B cell (primary cell): ENCODE measurements around the gene HHLA2. TPM values are rescaled to one million over a fixed set of nuclear protein-coding genes. Genes with fewer than 3 reads are reported as not detected.

Experiments used
- ATAC-seq: fragments of 200-7000 bp; cut with Tn5 transposase; one replicate; pipeline ENCODE4 v1.10.0; 2021; ENCODE audit warnings: low read depth, mild to moderate bottlenecking, moderate number of reproducible peaks, moderate library complexity
- CTCF ChIA-PET: fragments of 350-600 bp; sonication (Branson Sonifier 250); formaldehyde crosslinking; loops from one replicate; lab custom pipeline; 2021; ENCODE audit warnings: antibody characterized with exemption, inconsistent platforms; lab: Charles Lee
- POLR2A ChIA-PET: fragments of 350-600 bp; sonication (Branson Sonifier 250); formaldehyde crosslinking; loops from one replicate; lab custom pipeline; 2021; ENCODE audit warnings: antibody characterized with exemption; lab: Charles Lee
- DNase-seq: peaks from one replicate; pipeline ENCODE4 v3.0.0; 2013
- H2AFZ ChIP-seq: 2 replicates; pipeline ENCODE4 v1.6.1; 2012; ENCODE audit warnings: mild to moderate bottlenecking, low read depth, low read length; ENCODE audit not compliant: insufficient read depth, poor library complexity, severe bottlenecking
- H3K27ac ChIP-seq, 2 donors: 1 replicate in 1 of 2; 2 replicates in 1 of 2; pipeline ENCODE4 v1.5.1; 2012 to 2013; ENCODE audit warnings: low read length in 2 of 2, mild to moderate bottlenecking in 2 of 2, moderate library complexity in 1 of 2
- H3K27me3 ChIP-seq, 4 experiments: fragments of 200-600 bp in 1 of 4; sonication (generic) in 1 of 4; replicated peaks in 1 of 4; 1 replicate in 2 of 4; 2 replicates in 2 of 4; pipeline versions ENCODE4 v1.6.1 to v1.7.0; 2013 to 2016; ENCODE audit warnings: low read length in 3 of 4, mild to moderate bottlenecking in 2 of 4, mixed read lengths in 1 of 4, moderate library complexity in 1 of 4; ENCODE audit not compliant: insufficient read depth in 4 of 4, control insufficient read depth in 3 of 4; ENCODE audit errors: control extremely low read depth in 1 of 4
- H3K36me3 ChIP-seq, 2 experiments: replicated peaks in 1 of 2; 1 replicate in 1 of 2; 2 replicates in 1 of 2; pipeline versions ENCODE4 v1.6.1 to v1.7.1; 2013; ENCODE audit warnings: low read length in 1 of 2; ENCODE audit not compliant: insufficient read depth in 2 of 2, control insufficient read depth in 1 of 2; ENCODE audit errors: control extremely low read depth in 1 of 2, extremely low read depth in 1 of 2
- H3K4me1 ChIP-seq, 2 donors: fragments of 200-600 bp in 1 of 2; sonication (generic) in 1 of 2; 1 replicate in 1 of 2; 2 replicates in 1 of 2; pipeline versions ENCODE4 v1.5.1 to v1.6.1; 2013 to 2017; ENCODE audit warnings: low read length in 2 of 2; ENCODE audit not compliant: control insufficient read depth in 2 of 2, insufficient read depth in 2 of 2
- H3K4me2 ChIP-seq: replicated peaks from 2 replicates; pipeline ENCODE3; 2012; ENCODE audit warnings: mild to moderate bottlenecking, low read depth, low read length; ENCODE audit not compliant: poor library complexity, severe bottlenecking
- H3K4me3 ChIP-seq, 5 experiments: fragments of 200-600 bp in 1 of 5; sonication (generic) in 1 of 5; 1 replicate in 3 of 5; 2 replicates in 2 of 5; pipeline versions ENCODE4 v1.5.1 to v1.7.0; 2011 to 2016; ENCODE audit warnings: low read length in 4 of 5, mild to moderate bottlenecking in 4 of 5, low read depth in 2 of 5, control low read depth in 1 of 5, moderate library complexity in 1 of 5; ENCODE audit not compliant: insufficient read depth in 1 of 5; ENCODE audit errors: control extremely low read depth in 1 of 5, extremely low read depth in 1 of 5
- H3K79me2 ChIP-seq: fragments of 200-600 bp; sonication (generic); one replicate; pipeline ENCODE4 v1.6.0; 2016; ENCODE audit warnings: low read length; ENCODE audit not compliant: control insufficient read depth, insufficient read depth
- H3K9ac ChIP-seq: fragments of 200-600 bp; sonication (generic); 2 replicates; pipeline ENCODE4 v1.6.1; 2017; ENCODE audit warnings: mild to moderate bottlenecking, low read length, moderate library complexity
- H3K9me3 ChIP-seq, 3 donors: one replicate each; pipeline versions ENCODE4 v1.6.1 to v1.7.1; 2013; ENCODE audit warnings: low read length in 2 of 3; ENCODE audit not compliant: control insufficient read depth in 2 of 3, insufficient read depth in 1 of 3; ENCODE audit errors: control extremely low read depth in 1 of 3
- H4K20me1 ChIP-seq: 2 replicates; pipeline ENCODE4 v1.6.0; 2012; ENCODE audit warnings: mild to moderate bottlenecking, low read length; ENCODE audit not compliant: insufficient read depth, control insufficient read depth, poor library complexity, severe bottlenecking
- H3K27ac Mint-ChIP-seq: one replicate; pipeline ENCODE4 v1.8.0; 2021; ENCODE audit warnings: mixed read lengths
- H3K27me3 Mint-ChIP-seq: one replicate; pipeline ENCODE4 v1.8.0; 2021; ENCODE audit warnings: mixed read lengths
- H3K4me1 Mint-ChIP-seq: one replicate; pipeline ENCODE4 v1.8.0; 2021; ENCODE audit warnings: mixed read lengths
- H3K4me3 Mint-ChIP-seq: one replicate; pipeline ENCODE4 v1.8.0; 2021; ENCODE audit warnings: mixed read lengths
- H3K9me3 Mint-ChIP-seq: one replicate; pipeline ENCODE4 v1.8.0; 2022; ENCODE audit warnings: mixed read lengths; ENCODE audit not compliant: insufficient read depth
- EZH2 ChIP-seq: IDR thresholded peaks from 2 replicates; pipeline ENCODE4 v1.6.1; 2012; ENCODE audit warnings: borderline replicate concordance, low read depth, mild to moderate bottlenecking, moderate library complexity, low read length; ENCODE audit not compliant: insufficient read depth, poor library complexity, severe bottlenecking
- WGBS: methylation state at CpG from one replicate; pipeline ENCODE4 v1.1.5; 2013; ENCODE audit warnings: missing lambda C conversion rate; ENCODE audit not compliant: insufficient coverage; 5-methylcytosine and 5-hydroxymethylcytosine counted together
- intact Hi-C: fragments of 100-400 bp; cut with micrococcal nuclease; formaldehyde crosslinking; loops from one replicate; pipeline ENCODE4 v1.10.0; 2022
- polyA plus RNA-seq: library from polyadenylated mRNA; depleted of rRNA; stranded (reverse); fragments of >200 nt; gene quantifications from 2 replicates; pipeline ENCODE4 v1.2.3, GENCODE V29; 2012
- total RNA-seq, 2 donors: library from RNA; stranded (reverse); fragments of 120-200 nt in 1 of 2; gene quantifications; 1 replicate in 1 of 2; 2 replicates in 1 of 2; pipeline versions ENCODE4 v1.2.3 to v1.2.4, GENCODE V29; 2013 to 2022
- TF ChIP-seq, protein P1 (sequence below): fragments of 200-600 bp; IDR thresholded peaks from one replicate; pipeline ENCODE4 v1.8.0; 2022; ENCODE audit warnings: antibody characterized with exemption, mild to moderate bottlenecking

Gene HHLA2
- total and polyA plus RNA-seq, 2 donors (not counting 1 experiment from before 2014, with no cell fraction given) = 0.84 TPM

DNA sequence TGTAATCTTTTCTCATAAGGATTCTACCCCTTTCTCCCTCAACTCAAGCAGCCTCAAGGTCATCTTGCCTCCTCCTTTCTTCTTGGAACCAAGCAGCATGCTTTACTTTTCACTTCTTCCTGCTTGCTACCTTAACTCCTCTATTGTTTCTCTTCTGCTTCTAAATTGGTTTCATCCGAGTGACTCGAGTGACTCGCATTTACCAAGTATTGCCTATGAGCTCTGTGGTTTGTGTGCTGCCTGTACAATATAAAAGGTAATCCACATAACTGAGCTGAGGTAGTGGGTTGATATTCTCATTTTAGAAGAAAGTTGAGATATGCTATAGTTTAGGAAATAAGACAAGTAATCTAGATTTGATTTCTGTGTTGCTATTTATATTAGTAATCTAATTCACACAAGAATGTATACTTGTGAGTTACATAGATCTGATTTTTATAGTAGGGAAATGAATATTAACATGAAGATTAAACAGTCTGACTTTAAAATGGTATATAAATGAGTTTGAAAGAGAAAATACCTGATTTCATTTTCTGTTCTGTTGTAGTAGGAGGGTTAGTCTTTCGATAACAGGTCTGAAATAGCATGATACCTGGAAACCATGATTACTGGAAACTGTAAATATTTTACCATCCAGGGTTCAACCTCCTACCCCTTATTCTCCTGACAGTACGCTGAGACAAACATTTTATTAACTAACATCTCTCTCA is 5.5 kb downstream of the HHLA2 start:
- H3K4me1 Mint-ChIP-seq = peaks cover 8% of the 10 kb centered on the region

DNA sequence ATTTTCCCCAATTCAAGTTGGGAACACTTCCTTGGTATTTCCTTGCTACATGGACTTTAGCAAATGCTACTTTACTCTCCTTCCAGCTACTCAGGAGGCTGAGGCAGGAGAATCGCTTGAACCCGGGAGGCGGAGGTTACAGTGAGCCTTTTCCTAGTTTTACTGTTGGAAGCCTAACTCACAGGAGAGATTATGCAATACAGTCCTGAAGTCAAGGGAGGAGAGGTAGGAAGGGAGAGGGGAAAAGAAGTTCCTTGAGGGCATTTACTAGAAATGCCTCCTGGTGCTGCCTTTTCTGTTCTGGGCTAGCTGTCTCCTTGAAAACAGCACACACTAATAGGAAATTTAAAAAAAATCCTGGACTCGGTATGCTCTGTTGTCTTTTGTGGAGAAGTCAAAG is 6.2 kb downstream of the HHLA2 start:
- no peaks in the 10 kb centered on the region for H3K9me3 ChIP-seq
- Mint-ChIP-seq H3K4me1 (peaks cover 8% of the 10 kb centered on the region), H3K27me3 (no peaks in the 10 kb centered on the region), H3K4me3 (no peak overlapping the region), H3K27ac (no peak overlapping the region), H3K9me3 (no peaks in the 10 kb centered on the region)
- TF ChIP-seq EZH2 = no peak
- TF ChIP-seq, protein P1, sequence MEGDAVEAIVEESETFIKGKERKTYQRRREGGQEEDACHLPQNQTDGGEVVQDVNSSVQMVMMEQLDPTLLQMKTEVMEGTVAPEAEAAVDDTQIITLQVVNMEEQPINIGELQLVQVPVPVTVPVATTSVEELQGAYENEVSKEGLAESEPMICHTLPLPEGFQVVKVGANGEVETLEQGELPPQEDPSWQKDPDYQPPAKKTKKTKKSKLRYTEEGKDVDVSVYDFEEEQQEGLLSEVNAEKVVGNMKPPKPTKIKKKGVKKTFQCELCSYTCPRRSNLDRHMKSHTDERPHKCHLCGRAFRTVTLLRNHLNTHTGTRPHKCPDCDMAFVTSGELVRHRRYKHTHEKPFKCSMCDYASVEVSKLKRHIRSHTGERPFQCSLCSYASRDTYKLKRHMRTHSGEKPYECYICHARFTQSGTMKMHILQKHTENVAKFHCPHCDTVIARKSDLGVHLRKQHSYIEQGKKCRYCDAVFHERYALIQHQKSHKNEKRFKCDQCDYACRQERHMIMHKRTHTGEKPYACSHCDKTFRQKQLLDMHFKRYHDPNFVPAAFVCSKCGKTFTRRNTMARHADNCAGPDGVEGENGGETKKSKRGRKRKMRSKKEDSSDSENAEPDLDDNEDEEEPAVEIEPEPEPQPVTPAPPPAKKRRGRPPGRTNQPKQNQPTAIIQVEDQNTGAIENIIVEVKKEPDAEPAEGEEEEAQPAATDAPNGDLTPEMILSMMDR = no peak
- H4K20me1 ChIP-seq = no peaks in the 10 kb centered on the region
- H3K4me1 ChIP-seq = peaks cover 0 to 5% of the 10 kb centered on the region in 2 donors
- H3K27me3 ChIP-seq = no peaks in the 10 kb centered on the region
- DNase-seq (no peak), ATAC-seq (no peak)
- intact Hi-C loops = no loop called here
- ChIA-PET CTCF (no interaction called here), POLR2A (no interaction called here)
- no peak overlapping the region for H3K4me2 ChIP-seq
- no peak overlapping the region for H3K9ac ChIP-seq
- H3K4me3 ChIP-seq = no peak overlapping the region
- H3K36me3 ChIP-seq = no peaks in the 10 kb centered on the region
- WGBS = no CpG with 5 or more reads among the region's 4 CpGs
- no peaks in the 10 kb centered on the region for H3K79me2 ChIP-seq
- no peak overlapping the region for H3K27ac ChIP-seq
- H2AFZ ChIP-seq = no peak overlapping the region

More for the DNA sequence above, 5.5 kb downstream of the HHLA2 start:
- Mint-ChIP-seq H3K9me3 (no peaks in the 10 kb centered on the region), H3K4me3 (no peak overlapping the region), H3K27me3 (no peaks in the 10 kb centered on the region), H3K27ac (no peak overlapping the region)
- Histone ChIP-seq H3K4me2 (no peak overlapping the region), H4K20me1 (no peaks in the 10 kb centered on the region), H2AFZ (no peak overlapping the region), H3K79me2 (no peaks in the 10 kb centered on the region), H3K9me3 (no peaks in the 10 kb centered on the region), H3K27me3 (no peaks in the 10 kb centered on the region), H3K4me1 (peaks cover 0 to 5% of the 10 kb centered on the region in 2 donors), H3K4me3 (no peak overlapping the region), H3K27ac (no peak overlapping the region), H3K9ac (no peak overlapping the region), H3K36me3 (no peaks in the 10 kb centered on the region)
- DNase-seq = peak; percentile 6
- ATAC-seq = no peak
- TF ChIP-seq, protein P1 = no peak
- TF ChIP-seq EZH2 = no peak
- CTCF ChIA-PET = no interaction called here
- 89% methylated on average over 1 of the region's 5 CpGs for WGBS
- POLR2A ChIA-PET = no interaction called here
- intact Hi-C loops = no loop called here
